ENCODE data around the gene CC2D2B.
A peak's percentile ranks its signal among the peaks of the same experiment; 100 is the strongest.
"Not testable (repeated sequence)": the region's sequence is repeated elsewhere in the genome, so short reads cannot be mapped to it uniquely, and the experiment has no call there.

CC2D2B gene

DNA sequence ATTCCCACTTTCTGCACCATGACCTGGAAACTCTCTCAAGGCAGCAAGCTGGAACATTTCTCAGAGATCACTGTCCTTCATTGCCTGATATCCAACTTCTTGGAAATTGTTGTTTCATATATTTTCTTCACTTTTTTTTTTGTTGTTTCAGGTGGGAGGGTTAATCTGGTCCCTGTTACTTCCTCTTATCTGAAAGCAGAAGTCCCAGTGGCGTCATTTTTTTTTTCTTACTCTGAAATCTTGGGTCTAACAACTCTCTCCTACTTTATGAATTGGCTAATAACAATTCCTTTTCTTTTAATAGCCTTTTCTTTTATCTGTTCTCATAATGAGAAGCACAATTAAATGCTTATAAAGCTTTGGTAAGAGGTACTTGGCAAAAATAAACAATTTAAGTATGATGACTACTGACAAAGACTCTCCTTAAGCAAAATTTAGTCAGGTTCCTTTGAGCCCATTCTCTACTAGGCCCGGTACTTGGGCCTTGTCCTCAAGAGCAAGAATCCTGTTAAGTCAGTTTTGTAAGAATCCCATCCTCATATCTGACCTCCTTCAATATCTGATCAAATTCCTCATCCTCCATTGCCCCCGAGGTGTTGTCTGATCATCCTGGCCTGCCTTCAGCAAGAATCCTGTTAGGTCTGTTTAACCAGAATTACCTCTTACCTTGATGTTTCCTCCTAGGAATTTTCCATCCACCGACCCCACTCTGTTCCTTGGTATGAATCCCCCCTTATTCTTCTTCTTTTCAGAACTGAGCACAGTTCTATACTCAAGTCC is 11.5 kb upstream of the CC2D2B start:
- DNase-seq (ENCODE audit: insufficient read length, low spot score) (no peak), FAIRE-seq (no peak)

DNA sequence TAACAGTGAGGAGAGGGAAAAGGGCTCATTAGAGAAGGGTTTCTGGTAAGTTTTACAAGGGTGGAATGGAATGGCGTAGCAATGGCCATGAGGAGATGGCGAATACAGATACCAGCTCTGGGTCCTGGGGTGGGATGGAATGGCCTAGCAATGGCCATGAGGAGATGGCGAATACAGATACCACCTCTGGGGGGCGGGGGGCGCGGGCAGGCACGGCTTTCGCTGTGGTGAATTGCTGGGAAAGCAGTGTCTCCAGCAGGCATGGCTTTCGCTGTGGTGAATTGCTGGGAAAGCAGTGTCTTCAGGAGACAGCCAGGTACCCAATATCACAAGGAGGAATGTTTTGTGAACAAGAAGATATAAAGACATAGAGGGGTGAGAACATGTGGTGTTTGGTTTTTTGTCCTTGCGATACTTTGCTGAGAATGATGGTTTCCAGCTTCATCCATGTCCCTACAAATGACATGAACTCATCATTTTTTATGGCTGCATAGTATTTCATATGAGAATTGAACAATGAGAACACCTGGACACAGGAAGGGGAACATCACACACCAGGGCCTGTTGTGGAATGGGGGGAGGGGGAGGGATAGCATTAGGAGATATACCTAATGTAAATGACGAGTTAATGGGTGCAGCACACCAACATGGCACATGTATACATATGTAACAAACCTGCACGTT is 1.7 kb upstream of the CC2D2B start:
- not testable (repeated sequence) for DNase-seq (ENCODE audit: insufficient read length, low spot score); FAIRE-seq

DNA sequence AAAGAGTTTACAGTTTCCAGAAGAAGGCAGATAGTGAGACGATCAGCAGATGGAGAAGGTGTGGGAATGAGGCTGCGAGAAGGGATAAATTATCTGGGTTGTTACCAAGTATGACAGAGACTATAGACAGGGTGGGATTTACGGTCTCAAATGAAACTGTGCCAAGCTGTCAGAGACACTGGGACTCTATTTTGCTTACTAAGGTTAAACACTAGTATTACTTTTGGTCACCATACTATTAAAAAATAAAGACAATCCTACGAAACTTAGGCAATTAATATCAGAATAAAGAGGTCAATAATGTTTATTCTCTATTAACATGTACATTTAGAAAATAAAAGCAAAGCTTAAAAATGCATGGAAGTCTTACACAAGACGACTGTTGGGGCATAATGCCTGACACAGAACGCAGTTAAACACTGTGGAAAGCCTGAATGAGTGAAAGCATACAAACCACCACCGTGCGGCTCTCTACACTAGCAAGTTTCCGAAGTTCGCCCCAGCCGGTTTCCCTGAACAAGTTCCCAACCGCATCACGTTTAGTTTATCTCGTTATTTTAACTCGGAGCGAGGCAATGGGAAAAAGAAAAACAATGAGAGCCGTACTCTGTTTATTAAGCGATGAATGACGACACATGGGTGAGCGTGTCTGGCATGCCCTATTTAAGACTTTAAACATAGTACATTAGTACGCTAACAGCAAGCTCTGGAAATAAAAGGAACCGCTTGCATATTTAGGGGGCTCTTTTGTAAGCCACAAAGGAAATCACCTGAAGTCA is 909 bp upstream of the CC2D2B start:
- FAIRE-seq = no peak
- DNase-seq (ENCODE audit: insufficient read length, low spot score) = peak; percentile 38

DNA sequence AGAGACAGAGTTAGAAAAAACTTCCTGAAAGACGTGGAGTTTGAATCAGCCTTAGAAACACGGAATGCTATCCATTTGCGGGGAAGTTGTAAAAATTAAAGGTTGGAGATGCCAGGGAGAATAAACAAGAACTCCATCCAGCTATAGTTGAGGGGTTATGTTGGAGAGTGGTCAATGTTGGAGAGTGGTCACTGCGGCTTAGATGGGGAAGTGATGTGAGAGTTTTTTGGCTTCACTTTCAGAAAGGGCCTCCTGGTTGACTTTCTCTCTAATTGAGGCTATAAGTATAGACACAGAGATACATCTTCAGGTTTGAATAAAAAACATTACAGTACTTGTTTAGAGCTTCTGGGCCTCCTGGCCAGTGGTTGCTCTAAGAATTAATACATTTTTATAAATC is 675 bp downstream of the CC2D2B start:
- no peak for DNase-seq (ENCODE audit: insufficient read length, low spot score)
- FAIRE-seq = no peak

DNA sequence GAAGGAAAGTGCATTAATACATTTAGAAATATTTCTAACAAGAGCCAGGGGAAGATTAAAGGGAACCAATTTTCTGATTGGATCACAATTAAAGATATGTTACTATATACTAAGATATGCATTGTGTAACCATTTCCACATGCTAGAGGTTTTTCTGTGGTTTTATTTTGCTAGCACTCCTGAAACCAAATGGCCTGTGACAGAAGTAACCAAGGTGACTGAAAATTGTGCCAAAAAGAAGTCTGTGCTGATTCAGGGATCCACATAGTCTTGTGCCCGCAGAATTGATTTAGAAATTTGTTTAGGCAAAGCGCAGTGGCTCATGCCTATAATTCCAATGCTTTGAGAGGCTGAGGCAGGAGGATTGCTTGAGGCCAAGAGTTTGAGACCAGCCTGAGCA is 1.8 kb downstream of the CC2D2B start:
- FAIRE-seq (no peak), DNase-seq (ENCODE audit: insufficient read length, low spot score) (no peak)

DNA sequence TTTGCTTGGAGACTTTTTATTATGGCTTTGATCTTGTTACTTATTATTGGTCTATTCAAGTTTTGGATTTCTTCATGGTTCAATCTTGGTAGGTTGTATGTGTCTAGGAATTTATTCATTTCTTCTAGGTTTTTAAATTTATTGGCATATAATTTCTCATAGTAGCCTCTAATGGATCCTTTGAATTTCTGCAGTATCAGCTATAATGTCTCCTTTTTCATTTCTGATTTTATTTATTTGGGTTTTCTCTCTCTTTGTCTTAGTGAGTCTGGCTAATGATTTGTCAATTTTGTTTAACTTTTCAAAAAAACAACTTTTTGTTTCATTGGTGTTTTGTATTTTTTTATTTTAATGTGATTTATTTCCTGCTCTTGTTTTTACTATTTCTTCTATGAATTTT is 8.3 kb downstream of the CC2D2B start:
- FAIRE-seq; DNase-seq (ENCODE audit: insufficient read length, low spot score): not testable (repeated sequence)

DNA sequence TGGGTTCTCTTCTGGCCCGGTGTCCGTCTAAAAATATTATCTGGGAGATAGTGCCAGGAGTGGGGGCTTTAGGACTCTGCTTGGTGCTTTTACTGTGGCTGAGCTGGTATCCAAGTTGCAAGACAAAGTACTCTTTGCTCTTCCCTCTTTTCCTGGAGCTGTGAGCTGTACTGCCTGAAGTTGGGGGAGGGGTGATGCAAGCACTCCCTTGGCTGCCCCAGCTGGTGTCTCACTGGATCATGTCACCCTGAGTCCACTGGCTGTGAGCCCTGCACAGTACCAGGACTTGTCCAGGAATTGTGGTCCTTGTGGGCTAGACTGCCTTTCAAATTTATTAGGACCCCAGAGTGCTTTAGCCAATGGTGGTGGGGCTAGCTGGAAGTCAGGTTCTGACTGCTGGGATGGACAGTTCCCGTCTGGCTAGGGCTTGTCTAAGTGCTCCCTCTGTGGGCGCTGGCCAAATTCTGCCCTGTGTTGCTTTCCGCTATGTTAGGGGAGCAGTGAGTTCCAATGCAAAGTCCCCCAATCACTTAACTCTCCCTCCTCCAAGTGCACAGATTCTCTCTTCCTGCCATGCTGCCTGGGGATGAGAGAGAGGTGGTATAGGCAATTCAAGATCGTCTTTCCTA is 13.1 kb downstream of the CC2D2B start:
- no peak for FAIRE-seq
- no peak for DNase-seq (ENCODE audit: insufficient read length, low spot score)

DNA sequence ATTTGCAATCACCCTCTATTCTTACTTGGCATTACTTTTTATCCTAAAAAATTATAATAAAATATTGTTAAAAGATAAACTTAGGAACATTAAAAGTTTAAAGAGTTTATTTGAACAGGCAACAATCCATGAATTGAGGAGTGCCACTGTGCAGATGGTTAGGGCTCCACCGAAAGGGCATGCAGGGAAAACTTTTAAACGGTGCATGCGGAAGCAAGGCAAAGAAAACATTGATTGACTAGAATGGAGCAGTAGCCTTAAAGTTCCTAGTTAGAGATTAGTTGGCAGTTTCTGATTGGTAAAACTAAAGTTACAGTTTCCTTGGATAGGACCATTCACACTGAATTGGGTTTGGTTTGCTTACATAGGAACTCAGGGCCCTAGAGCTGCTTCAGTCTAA is 17.3 kb downstream of the CC2D2B start:
- DNase-seq (ENCODE audit: insufficient read length, low spot score) (no peak), FAIRE-seq (no peak)

DNA sequence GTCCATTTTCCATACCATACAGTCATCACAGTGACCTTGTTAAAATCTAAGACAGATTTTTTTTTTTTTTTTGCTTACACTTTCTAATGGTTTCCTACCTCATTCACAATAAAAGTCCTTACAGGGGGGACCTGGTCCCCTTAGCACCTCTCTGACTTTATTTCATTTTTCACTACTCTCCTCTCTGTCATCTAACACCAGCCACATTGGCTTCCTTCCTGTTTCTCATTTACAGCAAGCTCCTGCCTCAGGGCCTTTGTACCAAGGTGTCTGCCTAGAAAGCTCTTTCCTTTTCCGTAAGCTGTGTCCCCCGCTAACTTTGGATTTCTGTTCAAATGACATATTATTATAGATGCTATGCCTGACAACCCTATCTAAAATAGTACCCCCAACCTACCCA is 27.7 kb downstream of the CC2D2B start:
- FAIRE-seq = no peak
- DNase-seq (ENCODE audit: insufficient read length, low spot score) = no peak

DNA sequence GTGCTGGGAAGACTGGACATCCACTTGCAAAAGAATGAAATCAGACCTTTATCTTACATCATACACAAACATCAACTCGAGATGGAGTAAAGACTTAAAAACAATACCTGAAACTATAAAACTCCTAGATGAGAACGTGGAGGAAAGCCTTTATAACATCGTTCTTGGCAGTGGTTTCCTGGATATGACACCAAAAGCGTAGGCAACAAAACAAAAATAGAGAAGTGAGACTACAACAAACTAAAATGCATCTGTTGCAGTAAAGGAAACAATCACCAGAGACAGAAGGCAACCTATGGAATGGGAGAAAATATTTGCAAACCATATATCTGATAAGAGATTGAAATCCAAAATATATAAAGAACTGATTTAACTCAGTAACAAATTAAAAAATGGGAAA is 33.3 kb downstream of the CC2D2B start:
- DNase-seq (ENCODE audit: insufficient read length, low spot score) = no peak
- no peak for FAIRE-seq

DNA sequence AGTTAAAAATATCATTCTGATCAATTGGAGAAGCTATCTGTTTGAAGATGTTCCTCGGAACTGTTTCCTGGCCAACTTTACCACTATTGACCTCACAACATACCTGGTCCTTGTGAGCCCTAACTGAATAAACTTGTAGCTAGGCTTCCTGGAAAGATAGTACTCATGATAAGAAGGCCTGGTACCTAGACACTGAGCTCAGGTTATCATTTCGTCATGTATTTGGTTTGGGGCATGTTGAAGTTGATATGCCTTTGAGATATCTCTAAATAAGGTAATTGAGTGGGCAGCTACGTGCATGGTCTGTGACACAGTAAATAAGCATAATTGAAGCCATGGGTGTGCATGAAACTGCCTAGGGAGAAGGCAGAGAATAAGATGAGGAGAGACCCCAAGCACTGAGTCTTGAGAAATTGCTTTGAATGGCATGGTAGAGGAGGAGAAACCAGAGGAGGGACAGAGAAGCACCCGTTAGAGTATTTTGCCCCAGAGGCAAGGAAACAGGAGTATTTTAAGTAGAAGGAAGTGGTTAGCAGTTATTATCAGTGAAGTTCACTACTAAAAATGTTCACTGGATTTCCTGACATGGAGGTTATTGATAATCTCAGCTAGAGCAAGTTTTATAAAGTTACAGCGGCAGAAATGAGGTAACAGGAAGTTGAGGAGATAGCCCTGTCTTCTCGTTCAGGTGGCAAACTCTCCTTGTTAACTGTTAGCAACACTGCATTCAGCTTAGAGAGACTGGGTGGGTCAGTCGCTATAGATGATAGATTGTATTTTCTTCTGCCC is 55.6 kb downstream of the CC2D2B start:
- DNase-seq (ENCODE audit: insufficient read length, low spot score) (no peak), FAIRE-seq (no peak)

DNA sequence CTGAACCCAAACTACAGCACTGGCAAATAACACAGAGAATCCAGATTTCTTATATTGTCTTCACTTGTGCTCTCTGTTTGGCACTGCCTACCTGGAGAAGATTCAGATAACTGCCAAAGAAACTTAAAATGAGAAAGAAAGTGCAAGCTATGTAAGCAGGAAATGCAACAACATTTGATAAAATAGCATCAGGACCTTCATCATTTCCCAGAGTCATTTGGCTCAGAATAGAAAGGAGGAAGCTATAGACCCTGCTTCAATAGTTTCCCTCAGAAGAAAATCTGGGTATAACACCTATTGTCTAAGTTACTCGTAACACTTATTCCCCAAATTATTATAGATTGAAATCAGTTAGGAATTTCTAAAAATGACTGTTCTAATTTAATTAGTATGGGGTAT is 56.2 kb downstream of the CC2D2B start:
- no peak for FAIRE-seq
- DNase-seq (ENCODE audit: insufficient read length, low spot score) = no peak

DNA sequence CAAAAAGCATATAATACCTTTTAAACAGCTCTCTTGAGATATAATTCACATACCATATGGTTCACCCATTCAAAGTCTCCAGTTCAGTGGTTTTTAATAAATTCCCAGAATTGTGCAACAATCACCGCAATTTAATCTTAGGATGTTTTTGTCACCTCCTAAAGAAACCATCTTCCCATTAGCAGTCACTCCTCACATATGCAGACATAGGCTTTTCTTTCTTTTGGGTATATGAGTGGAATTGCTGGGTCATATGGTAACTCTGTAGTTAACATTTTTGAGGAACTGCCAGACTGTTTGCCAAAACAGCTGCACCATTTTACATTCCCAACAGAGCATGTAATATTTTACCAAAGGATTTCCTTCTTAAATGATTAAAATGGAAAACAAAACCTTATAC is 57.0 kb downstream of the CC2D2B start:
- FAIRE-seq (no peak), DNase-seq (ENCODE audit: insufficient read length, low spot score) (no peak)

DNA sequence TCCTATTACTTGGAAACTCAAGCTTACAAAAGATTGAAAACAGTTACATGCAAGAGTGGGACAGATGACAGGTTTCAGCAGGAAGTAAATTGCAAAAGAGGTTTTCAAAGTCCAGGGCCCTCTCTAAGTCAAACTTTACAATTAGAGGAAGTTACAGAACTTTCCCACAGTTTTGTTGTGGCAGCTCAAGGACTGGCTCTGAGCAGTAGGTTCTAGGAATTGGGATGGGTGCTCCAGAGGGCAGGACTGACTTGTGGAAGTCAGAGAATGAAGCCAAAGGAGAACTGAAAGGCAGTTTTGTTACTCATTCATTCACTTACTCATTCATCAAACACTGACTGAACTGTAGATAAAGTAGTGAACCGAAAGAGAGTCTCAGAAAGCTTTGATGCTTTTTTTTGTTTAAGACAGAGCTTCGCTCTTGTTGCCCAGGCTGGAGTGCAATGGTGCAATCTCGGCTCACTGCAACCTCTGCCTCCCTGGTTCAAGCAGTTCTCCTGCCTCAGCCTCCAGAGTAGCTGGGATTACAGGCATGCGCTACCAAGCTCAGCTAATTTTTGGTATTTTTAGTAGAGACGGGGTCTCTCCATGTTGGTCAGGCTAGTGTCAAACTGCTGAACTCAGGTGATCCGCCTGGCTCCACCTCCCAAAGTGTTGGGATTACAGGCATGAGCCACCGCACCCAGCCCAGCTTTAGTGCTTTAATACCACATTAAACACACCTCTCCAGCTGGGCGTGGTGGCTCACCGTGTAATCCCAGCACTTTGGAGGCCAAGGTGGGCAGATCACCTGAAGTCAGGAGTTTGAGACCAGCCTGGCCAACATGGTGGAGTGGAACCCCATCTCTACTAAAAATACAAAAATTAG is 68.8 kb downstream of the CC2D2B start:
- FAIRE-seq = no peak
- DNase-seq (ENCODE audit: insufficient read length, low spot score) = no peak

DNA sequence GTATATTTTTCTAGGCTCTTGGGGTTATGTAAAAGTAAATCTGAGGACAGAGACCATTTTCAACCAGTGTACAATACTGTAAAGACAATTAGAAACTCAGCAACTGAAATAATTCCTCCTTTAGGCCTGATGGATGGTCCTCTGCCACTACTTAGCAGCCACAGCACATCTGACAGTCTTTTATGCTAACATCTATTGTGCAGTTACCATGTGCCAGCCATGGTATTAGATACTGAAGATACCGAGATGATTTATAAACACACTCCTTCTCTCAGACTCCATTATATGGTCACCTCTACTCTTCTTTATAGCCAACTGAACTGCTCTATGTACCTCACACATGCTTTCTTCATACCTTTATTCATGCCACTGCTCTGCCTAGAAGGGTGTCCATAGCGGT is 74.4 kb downstream of the CC2D2B start:
- FAIRE-seq = no peak
- no peak for DNase-seq (ENCODE audit: insufficient read length, low spot score)

DNA sequence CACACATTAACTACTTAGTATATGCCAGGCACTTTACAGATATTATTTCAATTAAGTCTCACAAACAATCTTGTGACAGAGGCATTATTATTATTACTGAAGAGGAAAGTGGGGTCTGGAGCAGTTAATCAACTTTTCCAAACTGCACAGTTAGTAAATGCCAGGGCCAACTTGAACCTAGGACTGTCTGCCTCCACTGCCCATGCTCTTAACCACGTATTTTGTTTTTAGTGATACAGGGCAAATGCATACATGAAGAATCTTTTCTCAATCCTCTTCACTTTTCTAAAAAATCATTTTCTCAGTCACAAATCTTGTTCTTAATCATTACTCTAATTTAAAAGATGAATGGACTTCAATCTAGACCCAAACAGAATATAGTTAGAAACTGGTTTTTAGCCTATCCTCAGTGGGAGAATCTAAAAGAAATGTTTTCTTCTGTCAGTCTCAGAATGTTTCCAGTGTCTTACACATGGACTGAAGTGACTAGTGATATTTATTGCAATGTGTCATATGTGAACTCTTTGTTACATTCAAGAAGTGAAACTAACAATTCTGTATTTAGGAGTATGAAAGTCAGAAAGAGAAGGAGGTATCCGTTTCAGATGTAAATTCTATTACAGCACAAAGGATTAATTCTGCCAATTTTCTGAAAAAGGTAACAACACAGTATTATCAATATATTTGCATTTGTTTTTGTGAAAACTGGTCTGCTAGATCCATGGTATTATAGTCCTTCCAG is 80.1 kb downstream of the CC2D2B start:
- no peak for DNase-seq (ENCODE audit: insufficient read length, low spot score)
- no peak for FAIRE-seq

DNA sequence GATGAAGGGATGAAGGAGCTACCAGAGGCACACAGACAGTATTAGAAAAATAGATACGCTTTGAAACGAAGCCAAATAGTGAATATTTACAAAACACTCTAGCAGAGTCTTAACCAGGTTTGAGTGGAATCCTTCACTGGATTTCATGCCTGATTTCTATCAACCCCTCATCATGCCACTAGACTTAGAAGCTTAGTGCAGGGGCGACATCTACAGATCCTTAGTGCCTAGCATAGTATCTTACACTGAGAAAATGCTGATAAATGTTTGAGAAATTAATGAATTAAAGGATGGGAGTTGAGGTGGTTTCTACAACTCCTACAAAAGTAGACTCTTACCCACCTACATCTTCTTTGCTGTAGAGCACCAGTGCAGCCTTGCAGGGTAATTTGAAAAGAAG is 80.9 kb downstream of the CC2D2B start:
- DNase-seq (ENCODE audit: insufficient read length, low spot score) (no peak), FAIRE-seq (no peak)

DNA sequence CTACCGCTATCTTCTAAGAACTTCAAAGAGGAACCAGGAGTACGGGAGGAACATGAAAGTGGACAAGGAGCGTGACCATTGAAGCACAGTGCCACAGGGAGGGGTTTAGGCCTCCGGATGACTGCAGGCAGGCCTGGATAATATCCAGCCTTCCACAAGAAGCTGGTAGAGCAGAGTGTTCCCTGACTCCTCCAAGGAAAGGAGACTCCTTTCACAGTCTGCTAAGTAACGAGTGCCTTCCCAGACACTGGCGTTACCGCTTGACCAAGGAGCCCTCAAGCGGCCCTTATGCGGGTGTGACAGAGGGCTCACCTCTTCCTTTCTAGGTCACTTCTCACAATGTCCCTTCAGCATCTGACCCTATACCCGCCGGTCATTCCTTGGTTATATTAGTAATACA is 86.6 kb downstream of the CC2D2B start:
- not testable (repeated sequence) for FAIRE-seq; DNase-seq (ENCODE audit: insufficient read length, low spot score)
